GM18517 (cell line): Measurements from ENCODE around the gene CBY1.

Source experiments
- ATAC-seq: cut with Tn5 transposase; IDR thresholded peaks from one replicate; pipeline ENCODE4 v1.9.1; 2021; ENCODE audit warnings: mild to moderate bottlenecking, moderate library complexity; ENCODE audit not compliant: unreplicated experiment

CBY1 gene

DNA sequence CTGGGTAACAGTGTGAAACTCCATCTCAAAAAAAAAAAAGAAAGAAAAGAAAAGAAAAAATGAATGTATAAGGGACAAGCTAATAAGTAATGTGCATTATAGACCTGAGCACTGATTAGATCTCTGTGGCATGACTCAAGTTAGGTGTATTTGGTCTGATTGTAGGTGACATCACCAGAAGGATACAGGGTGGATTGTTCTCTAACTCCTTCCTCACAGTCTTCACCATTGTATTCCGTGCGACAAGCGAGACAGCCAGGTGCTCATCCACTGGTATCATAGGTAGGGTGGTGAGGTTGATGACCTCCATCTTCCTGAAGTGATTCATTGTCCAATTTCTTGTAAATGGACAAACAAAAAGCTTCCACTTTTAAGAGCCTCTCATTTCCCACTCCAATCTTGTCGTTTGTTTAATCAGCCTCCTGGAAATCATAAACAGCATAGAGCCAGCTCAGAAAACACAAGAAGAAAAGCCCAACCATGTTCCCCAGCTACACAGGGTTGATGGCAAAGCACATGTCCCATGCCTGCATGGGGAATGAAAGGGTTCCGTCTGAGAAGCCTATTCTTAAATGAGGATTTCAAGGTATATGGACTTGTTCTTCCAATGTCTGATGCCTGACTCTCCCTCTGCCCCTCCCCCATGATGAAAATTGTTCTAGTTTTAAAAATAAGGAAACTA lies 6.5 kb upstream of the CBY1 start:
- no peak for ATAC-seq

DNA sequence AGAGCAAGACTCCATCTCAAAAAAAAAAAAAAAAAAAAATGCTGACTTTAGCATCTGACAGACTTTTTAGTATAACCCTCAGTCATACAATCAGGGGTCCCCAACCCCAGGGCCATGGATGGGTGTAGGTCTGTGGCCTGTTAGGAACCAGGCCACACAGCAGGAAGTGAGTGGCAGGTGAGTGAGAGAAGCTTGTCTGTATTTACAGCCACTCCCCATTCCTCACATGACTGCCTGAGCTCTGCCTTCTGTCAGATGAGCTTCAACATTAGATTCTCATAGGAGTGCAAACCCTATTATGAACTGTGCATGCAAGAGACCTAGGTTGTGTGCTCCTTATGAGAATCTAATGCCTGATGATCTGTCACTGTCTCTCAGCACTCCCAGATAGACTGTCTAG lies 3.6 kb upstream of the CBY1 start:
- no peak for ATAC-seq

- ATAC-seq, result no peak
Observed at GRCh38 chr22:38653741-38654140, 2.7 kb upstream of the CBY1 start.

DNA sequence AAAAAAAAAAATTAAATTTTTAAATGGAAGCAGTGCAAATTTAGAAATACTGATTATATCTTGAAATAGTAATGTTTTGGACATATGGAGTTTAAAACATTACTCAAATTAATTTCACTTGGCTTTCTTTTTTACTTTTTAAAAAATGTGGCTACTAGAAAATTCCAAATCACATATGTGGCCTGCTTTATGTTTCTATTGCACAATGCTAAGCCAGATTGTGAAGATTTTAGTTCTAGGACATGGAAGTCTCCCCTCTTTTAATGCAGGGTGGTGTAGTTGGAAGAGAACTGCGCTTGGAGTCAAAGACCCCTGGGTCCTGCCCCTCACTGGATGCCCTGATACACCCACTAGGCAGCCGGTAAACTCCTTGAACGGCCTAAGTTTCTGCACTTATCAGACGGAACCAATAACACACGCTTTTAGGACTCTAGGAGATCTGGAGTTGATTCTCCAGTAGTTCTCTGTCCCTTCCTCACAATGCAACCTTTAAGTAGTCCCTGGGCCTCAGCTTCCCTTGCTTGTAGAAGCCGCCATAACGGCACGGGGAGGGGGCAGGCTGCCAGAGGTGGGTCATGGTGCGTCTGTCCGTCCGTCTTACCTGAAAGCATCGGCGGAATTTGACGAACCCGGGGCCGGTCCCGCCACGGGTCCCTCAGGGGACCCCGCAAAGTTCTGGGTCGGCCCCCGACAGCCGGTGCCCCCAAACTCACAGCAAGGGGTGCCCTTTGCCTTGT lies 751 bp upstream of the CBY1 start:
- peak; percentile 8 for ATAC-seq

DNA sequence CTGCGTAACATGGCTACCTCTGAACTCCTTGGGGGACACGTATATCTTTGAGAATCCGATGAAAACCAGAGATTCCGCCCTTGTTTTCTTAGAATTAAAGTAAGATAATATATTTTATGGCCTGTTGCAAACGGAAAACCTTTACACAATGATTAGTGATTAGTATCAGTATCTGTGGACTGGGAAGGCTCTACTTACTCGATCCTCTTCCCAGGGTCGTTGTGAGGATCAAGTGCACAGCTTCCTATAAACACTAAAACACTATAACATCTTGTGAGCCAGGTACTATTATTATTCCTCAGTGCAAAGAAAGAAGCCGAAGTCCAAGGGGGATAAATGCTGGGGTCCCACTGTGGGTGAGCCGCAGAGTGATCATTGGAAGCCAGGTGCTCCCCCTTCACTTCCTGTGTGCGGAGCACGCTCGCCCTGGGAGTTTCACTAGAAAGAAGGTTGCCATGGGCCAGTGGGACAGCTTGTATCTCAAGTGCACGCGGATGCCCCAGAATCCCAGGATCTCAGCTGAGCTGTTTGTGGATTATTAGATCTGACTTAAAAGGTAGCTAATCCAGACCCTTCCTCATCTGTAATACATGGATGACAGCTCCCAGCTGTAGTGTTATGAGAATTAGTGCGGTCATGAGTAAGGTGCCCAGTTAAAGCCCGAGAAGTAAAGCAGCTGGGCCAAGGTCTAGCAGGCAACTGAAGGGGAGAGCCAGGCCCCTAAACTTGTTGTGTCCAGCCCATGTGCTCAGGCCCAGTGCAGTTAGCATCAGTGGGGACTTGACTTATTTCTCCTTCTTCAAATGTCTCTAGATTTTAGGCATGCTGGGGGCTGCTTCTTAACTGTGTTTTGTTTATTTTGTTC lies 839 bp downstream of the CBY1 start:
- ATAC-seq, result no peak

DNA sequence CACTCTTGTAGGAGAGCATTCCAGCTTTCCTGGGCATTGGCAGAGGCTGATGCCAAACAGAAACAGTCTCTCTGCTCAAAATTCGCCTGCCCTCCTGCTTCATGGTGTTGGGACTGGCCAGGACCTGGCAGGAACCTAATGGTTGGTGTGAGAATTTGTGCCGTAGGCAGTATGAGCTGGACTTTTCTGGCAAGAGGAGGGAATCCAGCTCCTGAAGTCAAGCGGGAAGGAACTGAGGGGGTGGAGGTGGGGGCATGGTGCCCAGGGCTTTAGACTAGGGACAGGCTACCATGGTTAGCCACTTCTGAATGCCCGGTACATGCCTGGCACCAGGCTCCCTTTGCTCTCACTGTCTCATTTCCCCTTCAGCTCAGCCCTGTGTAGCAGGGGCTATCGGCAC lies 18.4 kb downstream of the CBY1 start:
- ATAC-seq, result no peak

GRCh38 chr22:38675833-38676232 lies 19.4 kb downstream of the CBY1 start:
- no peak for ATAC-seq

DNA sequence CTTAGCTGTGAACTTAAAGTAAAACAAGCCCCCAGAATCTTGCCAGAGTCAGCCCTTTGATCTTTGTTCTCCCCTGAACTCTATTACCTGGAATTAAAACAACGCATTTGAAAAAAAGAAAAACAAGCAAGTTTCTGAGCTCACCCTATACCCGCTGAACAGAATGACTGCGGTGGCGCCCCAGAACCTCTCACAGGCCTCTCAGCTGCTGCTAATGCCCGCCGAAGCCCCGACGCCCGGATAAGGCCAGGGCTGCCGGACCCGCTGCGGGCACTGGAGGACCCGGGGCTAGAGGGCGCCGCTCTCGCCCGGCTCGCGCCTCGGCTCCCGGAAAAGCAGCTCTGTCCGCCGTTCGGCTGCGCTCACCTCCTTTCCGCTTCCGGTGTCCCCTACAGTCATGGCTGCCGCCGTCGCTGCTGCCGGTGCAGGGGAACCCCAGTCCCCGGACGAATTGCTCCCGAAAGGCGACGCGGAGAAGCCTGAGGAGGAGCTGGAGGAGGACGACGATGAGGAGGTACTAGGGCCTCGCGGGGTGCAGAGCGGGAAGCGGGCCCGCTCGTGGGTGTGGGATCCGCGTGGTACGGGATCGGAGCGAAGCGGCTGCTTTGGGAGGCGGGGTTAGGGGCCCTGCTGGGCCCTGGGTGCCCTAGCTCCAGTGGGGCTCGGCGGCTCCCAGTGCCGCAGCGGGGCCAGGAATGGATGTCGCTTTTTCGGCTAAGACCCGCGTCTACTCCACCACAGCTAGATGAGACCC lies 25.3 kb downstream of the CBY1 start, which contains the start of gene TOMM22:
TSS of gene TOMM22 (plus strand) at position 376 of the 754 bp plus-strand sequence. CDS start at position 398, 22 bp downstream.
- ATAC-seq, result peak; percentile 86

- ATAC-seq, result no peak
Observed at GRCh38 chr22:38684895-38685294, 28.5 kb downstream of the CBY1 start.

- no peak for ATAC-seq
Observed at GRCh38 chr22:38685761-38686160, 29.3 kb downstream of the CBY1 start.

DNA sequence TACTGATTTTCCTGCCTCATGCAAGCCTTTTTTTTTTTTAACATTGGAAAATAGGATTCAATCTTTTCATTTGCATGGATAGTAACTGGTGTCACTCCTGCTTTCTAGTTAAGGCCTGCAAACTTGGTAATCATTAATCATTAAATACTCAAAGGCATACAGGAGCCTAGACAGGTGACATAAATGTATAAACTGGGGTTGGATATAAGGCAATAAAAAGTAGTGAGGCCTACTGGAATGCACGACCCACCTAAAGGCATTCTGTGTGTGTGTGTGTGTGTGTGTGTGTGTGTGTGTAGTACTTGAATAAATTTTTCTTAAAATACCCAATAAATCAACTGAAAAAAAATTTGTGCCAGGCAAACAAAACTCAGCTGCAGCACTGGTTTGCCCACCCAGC lies 33.2 kb downstream of the CBY1 start:
- no peak for ATAC-seq

GRCh38 chr22:38694049-38694448 lies 37.6 kb downstream of the CBY1 start:
- ATAC-seq, result no peak

GRCh38 chr22:38694940-38695339 lies 38.5 kb downstream of the CBY1 start:
- no peak for ATAC-seq

- no peak for ATAC-seq
Observed at GRCh38 chr22:38696606-38697424, 40.4 kb downstream of the CBY1 start.

DNA sequence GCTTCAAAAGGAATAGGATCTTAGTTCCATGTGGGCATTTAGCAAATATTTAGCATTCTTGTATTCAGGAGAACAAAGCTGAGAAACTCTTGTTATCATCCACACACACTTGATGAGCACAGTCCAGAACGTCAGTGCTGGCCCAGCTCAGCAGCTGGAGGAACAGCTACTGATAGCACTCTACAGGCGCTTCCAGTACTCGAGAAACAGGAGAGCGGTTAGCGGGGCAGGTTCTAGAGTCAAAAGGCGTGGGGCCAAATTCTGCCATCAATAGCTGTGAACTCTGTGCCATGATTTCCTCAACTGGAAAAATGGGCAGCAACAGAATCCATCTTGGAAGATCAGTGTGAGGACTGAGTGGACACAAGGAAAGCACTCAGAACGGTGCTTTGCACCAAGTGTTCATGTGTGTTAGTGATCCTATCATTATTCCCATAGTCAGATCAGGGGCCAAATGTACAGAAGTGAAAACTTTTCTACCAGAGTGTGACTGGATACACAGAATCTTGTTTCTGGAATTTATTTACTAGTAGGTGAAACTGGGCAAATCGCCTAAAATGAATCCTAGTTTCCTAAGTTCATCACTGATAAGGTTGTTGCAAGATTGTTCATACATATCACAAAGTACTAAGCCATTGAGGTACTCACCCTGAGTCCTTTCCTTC lies 41.1 kb downstream of the CBY1 start:
- no peak for ATAC-seq

GRCh38 chr22:38698407-38699094 lies 42.1 kb downstream of the CBY1 start:
- ATAC-seq, result no peak

DNA sequence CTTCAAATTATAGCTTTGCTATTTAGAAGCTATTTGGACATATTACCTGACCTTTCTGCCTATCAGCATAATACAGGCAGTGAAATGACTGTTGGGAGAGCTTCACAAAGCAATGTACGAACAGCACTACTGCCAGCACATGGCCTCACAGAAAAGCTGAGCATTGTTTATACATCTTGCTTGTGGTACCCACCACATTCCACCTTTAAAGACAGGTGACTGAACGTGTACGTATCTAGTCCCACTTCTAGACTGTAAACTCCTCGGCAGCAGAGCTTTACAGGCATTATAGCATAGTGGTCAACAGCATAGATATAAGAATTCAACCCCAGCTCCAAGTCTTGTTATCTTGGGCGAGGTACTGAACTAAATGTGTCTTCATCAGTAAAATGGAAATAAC lies 42.7 kb downstream of the CBY1 start:
- no peak for ATAC-seq

DNA sequence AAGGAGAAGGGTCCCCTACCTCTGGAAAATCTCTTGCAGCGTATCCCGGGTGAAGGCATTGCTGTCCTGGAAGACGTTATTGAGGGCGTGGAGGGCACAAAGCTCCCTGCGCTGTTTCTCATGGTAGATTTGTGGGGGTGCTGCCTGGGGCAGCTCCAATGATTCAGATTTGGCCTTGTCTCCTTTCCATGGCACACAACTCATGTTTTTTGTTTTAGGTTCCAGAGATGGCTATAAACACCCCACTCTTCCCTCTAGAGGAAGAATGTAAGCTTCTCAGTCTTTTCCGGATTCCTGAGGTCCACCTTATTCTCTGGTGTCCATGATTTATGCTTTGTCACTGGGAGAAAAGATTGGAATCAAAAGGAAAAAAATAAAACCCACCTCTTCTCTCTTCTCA lies 43.3 kb downstream of the CBY1 start:
- no peak for ATAC-seq

GRCh38 chr22:38700270-38700788 lies 43.9 kb downstream of the CBY1 start:
- no peak for ATAC-seq
